Endothelial cell of umbilical vein (primary cell): ENCODE measurements around the gene LIMD2. TPM values are rescaled to one million over a fixed set of nuclear protein-coding genes. Genes with fewer than 3 reads are reported as not detected.

Source experiments
- BruUV-seq: library from RNA; stranded (reverse); fragments of 400-500 nt; replicated peaks from 2 replicates; lab custom pipeline; 2021; lab: Mats Ljungman, UMichigan
- CTCF ChIA-PET: fragments of 300-600, 350-600 bp; sonication (Branson Sonifier 250); formaldehyde crosslinking; loops from one replicate; lab custom pipeline; 2021; ENCODE audit warnings: antibody characterized with exemption, inconsistent platforms; lab: Charles Lee
- POLR2A ChIA-PET: fragments of 300-600, 350-600 bp; sonication (Branson Sonifier 250); formaldehyde crosslinking; loops from one replicate; lab custom pipeline; 2021; ENCODE audit warnings: antibody characterized with exemption, inconsistent platforms; lab: Charles Lee
- DNase-seq: peaks from one replicate; pipeline ENCODE4 v3.0.0-alpha.2; 2011; ENCODE audit warnings: low read depth, low spot score
- FAIRE-seq: peaks from 2 replicates; lab custom pipeline; 2011; peaks lifted over from hg19 to GRCh38; lab: Jason Lieb, UNC
- H2AFZ ChIP-seq: 2 replicates; pipeline ENCODE4 v1.6.0; 2012; ENCODE audit warnings: low read depth, low read length, control low read depth, inconsistent platforms
- H3K27ac ChIP-seq: 2 replicates; pipeline ENCODE4 v1.5.1; 2011; ENCODE audit warnings: low read depth, mild to moderate bottlenecking, control low read depth, low read length, moderate library complexity; ENCODE audit not compliant: insufficient read depth
- H3K27me3 ChIP-seq, 2 experiments: 2 replicates each; pipeline versions ENCODE4 v1.6.0 to v1.6.1; 2011; ENCODE audit warnings: low read length in 2 of 2, mixed read lengths in 1 of 2; ENCODE audit not compliant: control insufficient read depth in 2 of 2, insufficient read depth in 2 of 2
- H3K36me3 ChIP-seq, 2 experiments: 2 replicates in 1 of 2; 3 replicates in 1 of 2; pipeline ENCODE4 v1.5.1; 2011; ENCODE audit warnings: low read length in 2 of 2, mild to moderate bottlenecking in 1 of 2, moderate library complexity in 1 of 2; ENCODE audit not compliant: control insufficient read depth in 2 of 2, insufficient read depth in 2 of 2; ENCODE audit errors: extremely low read depth in 1 of 2
- H3K4me1 ChIP-seq: 3 replicates; pipeline ENCODE4 v1.5.1; 2011; ENCODE audit warnings: mild to moderate bottlenecking, low read length; ENCODE audit not compliant: control insufficient read depth, insufficient read depth; ENCODE audit errors: extremely low read depth
- H3K4me2 ChIP-seq: 2 replicates; pipeline ENCODE4 v1.6.1; 2011; ENCODE audit warnings: low read length, control low read depth, mixed read lengths; ENCODE audit not compliant: insufficient read depth
- H3K4me3 ChIP-seq, 3 experiments: fragments of 200-600 bp in 1 of 3; sonication (generic), shearing (Covaris generic) in 1 of 3; replicated peaks in 1 of 3; 2 replicates each; pipeline ENCODE4 v1.5.1; 2011 to 2016; ENCODE audit warnings: control low read depth in 3 of 3, low read length in 3 of 3, mild to moderate bottlenecking in 2 of 3, inconsistent platforms in 1 of 3, low read depth in 1 of 3, moderate library complexity in 1 of 3; ENCODE audit not compliant: insufficient read depth in 1 of 3
- H3K79me2 ChIP-seq: 2 replicates; pipeline ENCODE4 v1.6.0; 2012; ENCODE audit warnings: low read length, inconsistent platforms; ENCODE audit not compliant: control insufficient read depth, insufficient read depth
- H3K9ac ChIP-seq: replicated peaks from 2 replicates; pipeline ENCODE3; 2011; ENCODE audit warnings: low read length, control low read depth; ENCODE audit not compliant: insufficient read depth; ENCODE audit errors: extremely low read depth
- H3K9me1 ChIP-seq: replicated peaks from 3 replicates; pipeline ENCODE4 v1.6.0; 2011; ENCODE audit warnings: mild to moderate bottlenecking, low read length; ENCODE audit not compliant: control insufficient read depth, insufficient read depth; ENCODE audit errors: extremely low read depth
- H3K9me3 ChIP-seq: replicated peaks from 2 replicates; pipeline ENCODE4 v1.5.1; 2012; ENCODE audit warnings: low read length, inconsistent platforms; ENCODE audit not compliant: control insufficient read depth, insufficient read depth
- H4K20me1 ChIP-seq: replicated peaks from 2 replicates; pipeline ENCODE3; 2011; ENCODE audit warnings: mild to moderate bottlenecking, low read length; ENCODE audit not compliant: control insufficient read depth, insufficient read depth; ENCODE audit errors: extremely low read depth
- CTCF ChIP-seq, 2 donors: IDR thresholded peaks; 1 replicate in 1 of 2; 2 replicates in 1 of 2; pipeline ENCODE4 v1.5.1; 2011; ENCODE audit warnings: low read length in 2 of 2, mild to moderate bottlenecking in 2 of 2, moderate library complexity in 2 of 2, control low read depth in 1 of 2, inconsistent platforms in 1 of 2, low read depth in 1 of 2; ENCODE audit not compliant: insufficient read depth in 1 of 2; ENCODE audit errors: extremely low read depth in 1 of 2
- EZH2 ChIP-seq: IDR thresholded peaks from 2 replicates; pipeline ENCODE4 v1.6.1; 2012; ENCODE audit warnings: borderline replicate concordance, low read depth, mild to moderate bottlenecking, moderate library complexity, low read length, inconsistent platforms; ENCODE audit not compliant: severe bottlenecking
- FOS ChIP-seq: IDR thresholded peaks from 2 replicates; pipeline ENCODE4 v1.6.1; 2011; ENCODE audit warnings: mild to moderate bottlenecking, low read length, moderate library complexity, borderline replicate concordance; ENCODE audit not compliant: insufficient read depth
- GATA2 ChIP-seq: IDR thresholded peaks from 2 replicates; pipeline ENCODE4 v1.7.0; 2011; ENCODE audit warnings: low read depth, mild to moderate bottlenecking, moderate library complexity, mixed read lengths, low read length; ENCODE audit not compliant: insufficient read length, insufficient read depth
- JUN ChIP-seq: IDR thresholded peaks from 2 replicates; pipeline ENCODE4 v1.6.1; 2011; ENCODE audit warnings: borderline replicate concordance, low read depth; ENCODE audit not compliant: insufficient read length, insufficient read depth
- MAX ChIP-seq: IDR thresholded peaks from 2 replicates; pipeline ENCODE4 v1.6.1; 2011; ENCODE audit not compliant: insufficient read depth, insufficient read length
- MYC ChIP-seq: IDR thresholded peaks from one replicate; pipeline ENCODE4 v1.6.1; 2011; ENCODE audit warnings: mild to moderate bottlenecking, low read depth, low read length
- POLR2A ChIP-seq: IDR thresholded peaks from 2 replicates; pipeline ENCODE4 v1.6.1; 2012; ENCODE audit warnings: low read depth, mild to moderate bottlenecking, control low read depth, low read length
- POLR2AphosphoS5 ChIP-seq: IDR thresholded peaks from 2 replicates; pipeline ENCODE4 v1.6.1; 2012; ENCODE audit warnings: low read depth, mild to moderate bottlenecking, control low read depth, low read length, moderate library complexity; ENCODE audit not compliant: insufficient read depth
- dilution Hi-C: fragments of 300-500 bp; cut with MboI; formaldehyde crosslinking; loops from one replicate; pipeline ENCODE4 v1.15.0; 2019; ENCODE audit warnings: low sequenced_read_pairs; ENCODE audit not compliant: extremely low pct_ligation_motif_present
- intact Hi-C: fragments of 100-400 bp; cut with micrococcal nuclease; formaldehyde crosslinking; loops from one replicate; pipeline ENCODE4 v1.10.0; 2022
- polyA plus RNA-seq, 4 experiments: library from polyadenylated mRNA; depleted of rRNA in 3 of 4; stranded (reverse) in 3 of 4; unstranded in 1 of 4; fragments of >200 nt; gene quantifications; 2 replicates each; pipeline versions ENCODE4 v1.2.1 to v1.2.3, GENCODE V29; 2011 to 2012; ENCODE audit warnings: missing spikeins in 1 of 4
- total RNA-seq: library from RNA; stranded (reverse); gene quantifications from 2 replicates; pipeline ENCODE4 v1.2.3, GENCODE V29; 2021

Gene LIMD2
- total and polyA plus RNA-seq, 2 donors (not counting 3 experiments of a cell fraction or from before 2014, with no cell fraction given), result 69.0 to 83.9 TPM

- dilution Hi-C loops (no loop called here), intact Hi-C loops (no loop called here)
- H3K36me3 ChIP-seq, result peaks cover 8 to 21% of the 10 kb centered on the region in 2 experiments
- no peaks in the 10 kb centered on the region for H3K27me3 ChIP-seq
- H3K9me1 ChIP-seq, result no peaks in the 10 kb centered on the region
- H4K20me1 ChIP-seq, result no peaks in the 10 kb centered on the region
- ChIA-PET POLR2A (interaction anchor here (0.7 kb wide), 1 partner anchor 48 kb away, joined by 3 read pairs; no protein-coding TSS in a partner anchor), CTCF (interaction anchor here (0.5 kb wide), 1 partner anchor 51 kb away, joined by 3 read pairs; the partner anchor contains the start of gene MAP3K3)
- FAIRE-seq (no peak), DNase-seq (no peak)
- no peak overlapping the region for H2AFZ ChIP-seq
- H3K27ac ChIP-seq, result no peak overlapping the region
- no peak overlapping the region for H3K4me3 ChIP-seq
- H3K4me2 ChIP-seq, result no peak overlapping the region
- no TSS peak for BruUV-seq
- TF ChIP-seq CTCF (IDR thresholded peaks at IDR 0.05; ENCODE audit: extremely low read depth in 1 of 2, insufficient read depth in 1 of 2, low read depth in 1 of 2, low read length in 2 of 2) (no peak), JUN (no peak), EZH2 (no peak), POLR2AphosphoS5 (no peak), POLR2A (no peak), GATA2 (no peak), FOS (no peak), MYC (no peak), MAX (no peak)
- H3K9ac ChIP-seq, result no peak overlapping the region
- peaks cover 6% of the 10 kb centered on the region for H3K79me2 ChIP-seq
- no peaks in the 10 kb centered on the region for H3K9me3 ChIP-seq
- H3K4me1 ChIP-seq, result peaks cover 36% of the 10 kb centered on the region
These were observed 27.1 kb downstream of the LIMD2 start for GRCh38 chr17:63672856-63673255.
